HAP-1 (cell line): ENCODE results near the gene CSF3R.
A peak's percentile ranks its signal among the peaks of the same experiment; 100 is the strongest.

ENCODE experiments used
- DNase-seq, 2 experiments: peaks; one replicate each; pipeline ENCODE4 v3.0.0-alpha.2; 2016 to 2020; ENCODE audit warnings: low spot score in 2 of 2
- H3K27me3 ChIP-seq: fragments of 250-450 bp; sonication (Bioruptor Pico); 2 replicates; pipeline ENCODE4 v1.5.1; 2020; ENCODE audit warnings: low read depth, mild to moderate bottlenecking, moderate library complexity
- H3K36me3 ChIP-seq: fragments of 250-450 bp; sonication (Bioruptor Pico); replicated peaks from 2 replicates; pipeline ENCODE4 v1.5.1; 2020; ENCODE audit warnings: mild to moderate bottlenecking
- H3K4me1 ChIP-seq: fragments of 250-450 bp; sonication (Bioruptor Pico); 2 replicates; pipeline ENCODE4 v1.5.1; 2020; ENCODE audit warnings: mild to moderate bottlenecking
- H3K4me3 ChIP-seq: fragments of 250-450 bp; sonication (Bioruptor Pico); 2 replicates; pipeline ENCODE4 v1.5.1; 2020; ENCODE audit warnings: mild to moderate bottlenecking, moderate library complexity
- H3K9me3 ChIP-seq: fragments of 250-450 bp; sonication (Bioruptor Pico); 2 replicates; pipeline ENCODE4 v1.5.1; 2020; ENCODE audit warnings: mild to moderate bottlenecking, moderate library complexity
- in situ Hi-C: fragments of 300-500 bp; cut with MboI; formaldehyde crosslinking; loops from 3 replicates; pipeline ENCODE4 v1.14.3; 2020; ENCODE audit warnings: low sequenced_read_pairs, inconsistent platforms, mixed read lengths

Gene CSF3R

DNA sequence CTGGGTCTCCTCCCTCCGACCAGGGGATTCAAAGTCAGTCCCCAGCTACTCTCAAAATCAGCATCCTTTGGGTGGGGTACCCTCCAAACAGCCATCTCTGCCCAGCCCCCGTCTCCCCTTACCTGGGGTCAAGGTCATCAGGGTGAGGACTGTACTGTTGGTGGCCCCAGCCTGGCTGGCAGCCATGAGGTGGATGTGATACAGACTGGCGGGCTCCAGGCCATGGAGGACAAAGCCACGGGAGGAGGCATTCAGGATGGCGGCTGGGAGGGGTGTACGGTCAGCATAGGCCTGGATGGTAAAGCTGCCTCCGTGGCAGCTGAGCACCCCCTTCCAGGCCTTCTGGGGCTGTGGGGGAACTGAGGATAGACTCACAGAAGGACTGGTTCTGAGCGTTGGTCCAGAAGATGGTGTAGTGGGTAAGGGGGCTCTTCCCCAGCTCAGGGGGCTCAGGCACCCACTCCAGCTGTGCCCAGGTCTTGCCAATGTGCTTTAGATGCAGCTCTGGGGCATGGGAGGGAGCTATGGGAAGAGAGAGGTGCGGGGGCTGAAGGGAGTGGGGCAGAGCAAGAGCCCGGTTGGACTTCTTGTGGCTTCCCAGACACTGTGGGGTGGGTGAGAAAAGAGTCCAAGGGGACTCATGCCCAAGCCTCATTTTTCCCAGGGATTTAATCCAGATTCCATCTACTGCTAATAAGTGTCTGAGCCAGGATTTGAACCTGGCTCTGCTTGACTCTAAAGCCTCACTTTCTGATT, 14.8 kb downstream of the CSF3R start:
- in situ Hi-C loops = no loop called here
- H3K27me3 ChIP-seq = no peaks in the 10 kb centered on the region
- H3K9me3 ChIP-seq = 0 out of 2 replicates have a peak, but pooled peaks cover 2% of the 10 kb centered on the region
- no peak for DNase-seq
- peaks cover 20% of the 10 kb centered on the region for H3K4me1 ChIP-seq
- H3K4me3 ChIP-seq = no peak overlapping the region
- 0 out of 2 replicates have a peak, but pooled peaks cover 3% of the 10 kb centered on the region for H3K36me3 ChIP-seq

- Histone ChIP-seq H3K27me3 (no peaks in the 10 kb centered on the region), H3K4me1 (peaks cover 20% of the 10 kb centered on the region), H3K4me3 (no peak overlapping the region), H3K36me3 (peaks cover 8% of the 10 kb centered on the region), H3K9me3 (0 out of 2 replicates have a peak, but pooled peaks cover 2% of the 10 kb centered on the region)
- DNase-seq = no peak
- in situ Hi-C loops = no loop called here
Observed at GRCh38 chr1:36467027-36467410, 15.7 kb downstream of the CSF3R start.

DNA sequence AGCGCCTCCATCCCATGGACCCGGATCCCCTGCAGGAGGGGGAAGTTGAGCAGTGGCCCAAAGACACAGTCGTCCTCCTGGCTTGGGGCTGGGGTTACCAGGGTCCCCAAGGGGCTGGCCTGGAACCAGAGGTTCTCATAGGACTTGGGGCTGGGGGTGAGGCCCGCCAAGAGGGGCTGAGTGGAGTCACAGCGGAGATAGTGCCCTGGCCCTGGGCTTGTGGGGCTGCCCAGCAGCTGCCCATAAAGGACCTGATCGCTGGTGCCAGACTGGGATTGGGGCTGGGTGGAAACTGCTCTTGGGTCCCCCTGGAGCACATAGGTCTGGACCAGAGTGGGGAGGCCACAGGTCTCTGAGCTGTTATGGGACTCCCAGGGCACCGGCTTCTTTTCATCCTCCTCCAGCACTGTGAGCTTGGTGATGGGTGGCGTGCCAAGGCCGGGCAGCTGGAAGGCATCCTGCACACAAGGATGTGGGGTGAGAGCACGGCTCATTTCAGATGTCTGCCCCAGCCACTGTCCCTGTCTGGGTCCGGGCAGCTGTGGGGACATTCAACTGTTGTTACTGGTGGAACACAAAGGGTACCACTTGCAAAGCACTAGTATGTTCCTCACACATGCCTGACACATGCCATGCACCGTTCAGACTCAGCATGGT, 16.2 kb downstream of the CSF3R start:
- H3K36me3 ChIP-seq = peaks cover 13% of the 10 kb centered on the region
- H3K4me1 ChIP-seq = peaks cover 20% of the 10 kb centered on the region
- in situ Hi-C loops = no loop called here
- H3K4me3 ChIP-seq = no peak overlapping the region
- H3K27me3 ChIP-seq = no peaks in the 10 kb centered on the region
- H3K9me3 ChIP-seq = 0 out of 2 replicates have a peak, but pooled peaks cover 2% of the 10 kb centered on the region
- no peak for DNase-seq

- H3K4me1 ChIP-seq = peaks cover 20% of the 10 kb centered on the region
- in situ Hi-C loops = no loop called here
Observed at GRCh38 chr1:36465731-36466369, 16.9 kb downstream of the CSF3R start.

DNA sequence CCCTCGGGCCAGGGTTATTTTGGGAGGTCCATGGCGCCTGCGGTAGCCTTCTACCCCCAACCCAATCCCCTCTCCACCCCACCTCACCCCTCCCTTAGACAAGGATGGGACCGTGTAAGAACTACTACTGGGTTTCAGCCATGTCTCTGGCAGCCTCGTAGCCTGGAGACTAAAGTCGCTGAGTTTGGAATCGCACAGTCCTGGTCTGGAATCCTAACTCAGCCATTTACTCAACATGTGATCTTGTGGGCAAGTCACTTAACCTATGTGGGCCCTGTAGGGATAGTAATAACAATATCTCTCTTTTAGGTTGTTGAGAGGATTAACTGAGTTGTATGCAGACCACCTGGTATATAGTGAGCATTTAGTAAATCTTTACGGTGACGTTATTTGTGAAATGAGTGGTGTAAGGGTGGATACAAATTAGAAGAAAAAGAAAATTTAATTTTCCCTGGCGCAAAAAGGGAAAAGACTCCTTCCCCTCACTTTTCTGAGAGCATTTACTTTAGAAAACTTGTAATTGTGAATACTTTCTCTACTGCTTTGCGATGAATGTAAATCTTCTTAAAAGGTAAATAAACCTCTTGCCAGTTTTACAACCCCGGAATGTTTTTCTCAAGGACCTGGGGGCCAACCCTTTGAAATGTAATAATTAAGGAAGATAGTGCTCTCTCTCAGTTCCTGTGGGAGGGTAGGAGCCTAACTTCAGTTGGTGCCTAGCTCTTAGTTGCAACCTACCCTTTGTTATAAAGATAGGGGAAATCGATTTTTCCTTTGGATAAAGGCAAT, 17.9 kb downstream of the CSF3R start:
- in situ Hi-C loops = no loop called here
- Histone ChIP-seq H3K36me3 (peaks cover 30% of the 10 kb centered on the region), H3K4me3 (peak overlapping the region; percentile 99), H3K27me3 (no peaks in the 10 kb centered on the region), H3K4me1 (peaks cover 20% of the 10 kb centered on the region), H3K9me3 (0 out of 2 replicates have a peak, but pooled peaks cover 2% of the 10 kb centered on the region)
- DNase-seq = no peak

More at GRCh38 chr1:36465731-36466369, 16.9 kb downstream of the CSF3R start:
- peaks cover 19% of the 10 kb centered on the region for H3K36me3 ChIP-seq
- H3K4me3 ChIP-seq = no peak overlapping the region
- H3K27me3 ChIP-seq = no peaks in the 10 kb centered on the region
- H3K9me3 ChIP-seq = 0 out of 2 replicates have a peak, but pooled peaks cover 2% of the 10 kb centered on the region
- no peak for DNase-seq

GRCh38 chr1:36463803-36464604, 18.7 kb downstream of the CSF3R start, which contains the start of gene MRPS15:
MRPS15 (minus strand) TSS chr1:36464384; CDS start chr1:36464275, 109 bp downstream.
- in situ Hi-C loops = no loop called here
- Histone ChIP-seq H3K9me3 (0 out of 2 replicates have a peak, but pooled peaks cover 2% of the 10 kb centered on the region), H3K27me3 (no peaks in the 10 kb centered on the region), H3K36me3 (peaks cover 34% of the 10 kb centered on the region), H3K4me1 (peaks cover 20% of the 10 kb centered on the region), H3K4me3 (peak within 1 kb of the TSS; percentile 99)
- peak; percentile 92 to 95 for DNase-seq

DNA sequence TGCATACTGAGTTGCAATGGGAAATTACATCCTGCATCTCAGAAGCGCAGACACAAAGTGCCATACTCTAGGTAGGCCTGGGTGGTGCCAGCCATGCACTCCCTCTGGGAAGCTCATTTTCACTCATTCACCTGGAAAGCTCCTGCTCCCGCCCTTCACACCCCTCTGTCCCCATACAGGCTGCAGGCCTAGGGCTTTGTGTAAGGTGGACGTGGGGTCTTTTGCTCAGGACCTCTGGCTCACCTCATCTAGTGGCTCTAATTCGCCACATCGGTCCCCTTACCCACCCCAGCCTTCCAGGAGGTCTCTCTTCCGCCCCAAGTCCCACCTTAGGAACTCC, 19.3 kb downstream of the CSF3R start:
- H3K27me3 ChIP-seq = no peaks in the 10 kb centered on the region
- 0 out of 2 replicates have a peak, but pooled peaks cover 2% of the 10 kb centered on the region for H3K9me3 ChIP-seq
- DNase-seq = no peak
- H3K4me1 ChIP-seq = peaks cover 20% of the 10 kb centered on the region
- H3K36me3 ChIP-seq = peaks cover 40% of the 10 kb centered on the region
- peak overlapping the region; percentile 99 for H3K4me3 ChIP-seq
- in situ Hi-C loops = no loop called here

DNA sequence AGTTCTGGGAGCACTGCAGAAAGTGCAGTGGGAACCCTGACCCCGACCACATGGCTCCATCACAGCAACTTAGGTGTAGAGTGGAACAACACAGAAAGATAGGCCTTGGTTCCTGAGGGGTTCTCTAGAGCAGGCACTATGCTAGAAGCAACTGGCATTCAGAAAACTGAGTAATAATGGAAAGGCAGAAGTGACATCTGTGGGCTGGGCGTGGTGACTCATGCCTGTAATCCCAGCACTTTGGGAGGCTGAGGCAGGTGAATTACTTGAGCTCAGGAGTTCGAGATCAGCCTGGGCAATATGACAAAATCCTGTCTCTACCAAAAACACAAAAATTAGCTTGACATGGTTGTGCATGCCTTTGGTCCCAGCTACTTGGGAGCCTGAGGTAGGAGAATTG, 23.8 kb downstream of the CSF3R start:
- no peak for DNase-seq
- in situ Hi-C loops = no loop called here

GRCh38 chr1:36457691-36458090, 25.0 kb downstream of the CSF3R start:
- no peak for DNase-seq
- Histone ChIP-seq H3K36me3 (peaks cover 79% of the 10 kb centered on the region), H3K4me3 (no peak overlapping the region)

More for the DNA sequence above, 23.8 kb downstream of the CSF3R start:
- H3K36me3 ChIP-seq = peaks cover 80% of the 10 kb centered on the region
- H3K27me3 ChIP-seq = no peaks in the 10 kb centered on the region
- no peaks in the 10 kb centered on the region for H3K9me3 ChIP-seq
- H3K4me3 ChIP-seq = no peak overlapping the region
- peaks cover 3% of the 10 kb centered on the region; the same call in 1 of the 2 replicates for H3K4me1 ChIP-seq

GRCh38 chr1:36456391-36456928, 26.3 kb downstream of the CSF3R start:
- in situ Hi-C loops = no loop called here
- no peak for DNase-seq
- no peaks in the 10 kb centered on the region for H3K9me3 ChIP-seq
- H3K27me3 ChIP-seq = no peaks in the 10 kb centered on the region
- H3K4me3 ChIP-seq = no peak overlapping the region
- peaks cover 69% of the 10 kb centered on the region for H3K36me3 ChIP-seq
- H3K4me1 ChIP-seq = no peaks in the 10 kb centered on the region

More at GRCh38 chr1:36457691-36458090, 25.0 kb downstream of the CSF3R start:
- Histone ChIP-seq H3K4me1 (no peaks in the 10 kb centered on the region), H3K9me3 (no peaks in the 10 kb centered on the region), H3K27me3 (no peaks in the 10 kb centered on the region)
- in situ Hi-C loops = no loop called here

GRCh38 chr1:36455386-36455785, 27.3 kb downstream of the CSF3R start:
- no peak for DNase-seq
- Histone ChIP-seq H3K4me1 (no peaks in the 10 kb centered on the region), H3K27me3 (no peaks in the 10 kb centered on the region), H3K4me3 (no peak overlapping the region), H3K9me3 (no peaks in the 10 kb centered on the region), H3K36me3 (peaks cover 58% of the 10 kb centered on the region)
- in situ Hi-C loops = no loop called here

GRCh38 chr1:36453600-36454388, 28.9 kb downstream of the CSF3R start:
- Histone ChIP-seq H3K27me3 (no peaks in the 10 kb centered on the region), H3K9me3 (no peaks in the 10 kb centered on the region), H3K36me3 (peaks cover 46% of the 10 kb centered on the region), H3K4me3 (no peak overlapping the region), H3K4me1 (peaks cover 6% of the 10 kb centered on the region)
- in situ Hi-C loops = no loop called here
- no peak for DNase-seq
